ENCODE results near the gene CLDN7.
A peak's percentile ranks its signal among the peaks of the same experiment; 100 is the strongest.

CLDN7 gene

DNA sequence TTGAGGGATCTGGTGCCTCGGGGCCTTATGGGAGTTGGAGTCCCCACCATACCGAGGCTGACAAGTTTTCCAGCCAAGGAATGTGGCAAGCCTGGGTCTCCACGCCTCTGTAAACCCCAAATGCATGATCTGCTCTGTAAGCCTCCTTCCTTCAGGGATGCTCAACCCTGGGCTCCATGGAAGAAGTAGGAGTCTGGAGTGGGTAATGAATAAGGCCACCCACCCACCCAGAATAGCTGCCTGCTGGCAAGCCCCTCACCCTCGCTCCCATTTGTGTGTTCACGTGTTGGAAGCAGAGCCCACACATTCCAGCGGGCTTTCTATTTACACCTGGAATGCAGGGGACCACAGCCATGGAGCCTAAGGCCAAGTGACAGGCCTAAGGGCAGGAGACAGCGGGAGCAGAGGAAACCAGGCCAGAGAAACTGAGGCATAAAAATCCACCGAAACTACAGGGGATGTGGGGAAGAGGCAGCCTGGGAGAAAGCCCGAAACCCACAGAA is 47.1 kb downstream of the CLDN7 start:
- Histone ChIP-seq H3K9ac (ENCODE audit: low read length) (no peak overlapping the region), H3K79me2 (ENCODE audit: insufficient read depth, low read length) (no peaks in the 10 kb centered on the region), H3K27ac (ENCODE audit: low read depth, low read length, poor library complexity, severe bottlenecking) (no peak overlapping the region), H3K4me3 (ENCODE audit: low read depth, low read length, poor library complexity, severe bottlenecking) (no peak overlapping the region), H3K9me2 (ENCODE audit: low read depth, low read length) (no peaks in the 10 kb centered on the region), H2AFZ (ENCODE audit: low read length) (no peak overlapping the region), H3K9me3 (ENCODE audit: low read length) (no peaks in the 10 kb centered on the region), H3F3A (ENCODE audit: insufficient read depth, low read length) (no peaks in the 10 kb centered on the region), H3K36me3 (ENCODE audit: insufficient read depth, low read length) (no peaks in the 10 kb centered on the region), H3K4me1 (ENCODE audit: insufficient read depth, low read length, severe bottlenecking) (peaks cover 32% of the 10 kb centered on the region), H4K20me1 (ENCODE audit: insufficient read depth, low read length) (no peaks in the 10 kb centered on the region), H3K4me2 (ENCODE audit: low read length) (peak overlapping the region; percentile 63), H3K27me3 (ENCODE audit: insufficient read depth, low read length) (no peaks in the 10 kb centered on the region)
- TF ChIP-seq EZH2 (IDR thresholded peaks at IDR 0.05; ENCODE audit: borderline replicate concordance, low read length) (no peak), CTCF (IDR thresholded peaks at IDR 0.05; ENCODE audit: low read length) (no peak)

DNA sequence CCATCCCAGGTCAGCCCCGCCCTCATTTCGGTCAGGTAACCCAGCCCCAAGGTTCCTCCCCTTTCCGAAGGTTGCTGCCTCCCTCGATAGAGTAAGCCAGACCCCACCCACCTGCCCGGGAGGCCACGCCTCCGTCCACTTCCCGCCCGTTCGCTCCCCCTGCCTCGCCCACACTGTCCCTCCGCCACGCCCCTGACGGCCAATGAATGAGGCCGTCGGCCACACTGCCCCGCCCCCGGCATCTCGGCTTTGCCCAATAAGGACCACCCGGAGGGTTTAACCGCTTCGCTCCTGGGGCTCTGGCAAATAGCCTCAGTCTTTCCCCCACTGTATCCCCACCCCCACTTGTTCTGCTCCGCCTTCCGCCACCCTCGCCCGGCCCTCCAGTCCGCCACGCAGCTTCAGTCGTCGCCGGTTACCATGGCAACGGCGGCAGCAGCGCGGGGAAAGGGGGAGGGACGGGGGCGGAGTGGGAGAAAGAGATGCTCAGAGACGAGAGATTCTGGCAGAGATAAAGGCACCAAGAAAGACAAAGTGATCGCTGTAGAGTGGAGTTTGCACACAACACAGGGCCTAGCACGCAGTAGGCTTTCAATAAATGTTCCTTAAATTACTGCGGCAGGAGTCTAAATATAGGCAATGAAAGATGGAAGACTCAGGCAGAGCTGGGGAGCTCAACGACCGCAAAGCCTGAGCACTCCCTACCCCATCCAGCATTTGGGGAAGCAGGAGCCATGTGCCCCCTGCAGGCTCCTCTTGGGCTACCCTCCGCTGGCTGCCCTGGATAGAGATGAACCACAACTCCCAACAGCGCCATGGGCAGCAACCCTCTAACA is 47.8 kb downstream of the CLDN7 start:
- H3K79me2 ChIP-seq (ENCODE audit: insufficient read depth, low read length) = no peaks in the 10 kb centered on the region
- no peak overlapping the region for H3K27ac ChIP-seq (ENCODE audit: low read depth, low read length, poor library complexity, severe bottlenecking)
- peak overlapping the region; percentile 49 for H3K4me3 ChIP-seq (ENCODE audit: low read depth, low read length, poor library complexity, severe bottlenecking)
- no peaks in the 10 kb centered on the region for H3F3A ChIP-seq (ENCODE audit: insufficient read depth, low read length)
- no peaks in the 10 kb centered on the region for H3K27me3 ChIP-seq (ENCODE audit: insufficient read depth, low read length)
- H3K9me3 ChIP-seq (ENCODE audit: low read length) = no peaks in the 10 kb centered on the region
- TF ChIP-seq EZH2 (IDR thresholded peaks at IDR 0.05; ENCODE audit: borderline replicate concordance, low read length) (no peak), CTCF (IDR thresholded peaks at IDR 0.05; ENCODE audit: low read length) (peak; percentile 47)
- no peaks in the 10 kb centered on the region for H3K36me3 ChIP-seq (ENCODE audit: insufficient read depth, low read length)
- no peaks in the 10 kb centered on the region for H3K9me2 ChIP-seq (ENCODE audit: low read depth, low read length)
- H2AFZ ChIP-seq (ENCODE audit: low read length) = no peak overlapping the region
- no peaks in the 10 kb centered on the region for H4K20me1 ChIP-seq (ENCODE audit: insufficient read depth, low read length)
- peaks cover 30% of the 10 kb centered on the region for H3K4me1 ChIP-seq (ENCODE audit: insufficient read depth, low read length, severe bottlenecking)
- peak overlapping the region; percentile 63 for H3K4me2 ChIP-seq (ENCODE audit: low read length)
- H3K9ac ChIP-seq (ENCODE audit: low read length) = no peak overlapping the region

- peak; percentile 63 for TF ChIP-seq CTCF (IDR thresholded peaks at IDR 0.05; ENCODE audit: low read length)
- no peak for TF ChIP-seq EZH2 (IDR thresholded peaks at IDR 0.05; ENCODE audit: borderline replicate concordance, low read length)
- H3K36me3 ChIP-seq (ENCODE audit: insufficient read depth, low read length) = no peaks in the 10 kb centered on the region
- H3K4me2 ChIP-seq (ENCODE audit: low read length) = peak overlapping the region; percentile 57
- no peaks in the 10 kb centered on the region for H3K9me2 ChIP-seq (ENCODE audit: low read depth, low read length)
- H3F3A ChIP-seq (ENCODE audit: insufficient read depth, low read length) = no peaks in the 10 kb centered on the region
- no peak overlapping the region for H3K27ac ChIP-seq (ENCODE audit: low read depth, low read length, poor library complexity, severe bottlenecking)
- H3K27me3 ChIP-seq (ENCODE audit: insufficient read depth, low read length) = no peaks in the 10 kb centered on the region
- H4K20me1 ChIP-seq (ENCODE audit: insufficient read depth, low read length) = no peaks in the 10 kb centered on the region
- H3K9ac ChIP-seq (ENCODE audit: low read length) = no peak overlapping the region
- peaks cover 24% of the 10 kb centered on the region for H3K4me1 ChIP-seq (ENCODE audit: insufficient read depth, low read length, severe bottlenecking)
- no peaks in the 10 kb centered on the region for H3K9me3 ChIP-seq (ENCODE audit: low read length)
- H2AFZ ChIP-seq (ENCODE audit: low read length) = no peak overlapping the region
- H3K4me3 ChIP-seq (ENCODE audit: low read depth, low read length, poor library complexity, severe bottlenecking) = peak overlapping the region; percentile 49
- H3K79me2 ChIP-seq (ENCODE audit: insufficient read depth, low read length) = no peaks in the 10 kb centered on the region
Measured at GRCh38 chr17:7213895-7214299, 48.4 kb downstream of the CLDN7 start.
